Fibroblast of lung (primary cell): ENCODE results near the gene BTBD16.

Experiments
- EZH2 ChIP-seq: IDR thresholded peaks from 2 replicates; pipeline ENCODE4 v1.5.1; 2012; ENCODE audit warnings: low read length, control low read depth, mild to moderate bottlenecking; ENCODE audit errors: missing control alignments
- TF ChIP-seq, protein P1 (sequence below), 2 donors: IDR thresholded peaks in 1 of 2; conservative IDR thresholded peaks in 1 of 2; 1 replicate in 1 of 2; 2 replicates in 1 of 2; pipeline ENCODE4 v1.5.1; 2011 to 2012; ENCODE audit warnings: low read length in 2 of 2, control low read depth in 1 of 2, inconsistent platforms in 1 of 2, low read depth in 1 of 2, mild to moderate bottlenecking in 1 of 2

DNA sequence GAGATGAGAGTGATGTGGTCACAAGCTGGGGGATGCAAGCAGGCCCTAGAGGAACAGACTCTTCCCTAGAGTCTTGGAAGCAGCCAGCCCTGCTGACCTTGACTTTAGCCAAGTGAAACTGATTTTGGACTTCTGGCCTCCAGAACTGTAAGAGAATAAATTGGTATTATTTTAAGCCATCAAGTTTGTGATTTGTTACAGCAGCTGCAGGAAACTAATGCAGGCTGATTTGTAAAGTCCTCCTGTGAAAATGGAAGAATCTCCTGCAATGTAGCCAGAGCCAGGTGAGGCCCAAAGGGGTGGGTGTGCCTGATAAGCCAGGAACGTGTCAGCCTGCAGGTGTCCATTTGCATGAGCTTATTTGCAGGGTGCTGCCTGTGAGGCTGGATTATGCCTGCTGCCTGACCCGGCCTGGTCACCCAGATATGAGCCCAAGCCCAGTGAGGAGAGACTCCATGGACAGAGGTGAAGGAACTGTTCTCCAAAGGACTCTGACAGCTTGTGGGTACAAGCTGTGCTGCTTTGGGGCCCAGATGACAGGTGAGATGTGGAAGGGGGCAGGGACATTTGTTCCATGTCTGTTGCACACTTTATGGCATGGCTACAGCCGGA is 78.8 kb downstream of the BTBD16 start:
- TF ChIP-seq, protein P1, sequence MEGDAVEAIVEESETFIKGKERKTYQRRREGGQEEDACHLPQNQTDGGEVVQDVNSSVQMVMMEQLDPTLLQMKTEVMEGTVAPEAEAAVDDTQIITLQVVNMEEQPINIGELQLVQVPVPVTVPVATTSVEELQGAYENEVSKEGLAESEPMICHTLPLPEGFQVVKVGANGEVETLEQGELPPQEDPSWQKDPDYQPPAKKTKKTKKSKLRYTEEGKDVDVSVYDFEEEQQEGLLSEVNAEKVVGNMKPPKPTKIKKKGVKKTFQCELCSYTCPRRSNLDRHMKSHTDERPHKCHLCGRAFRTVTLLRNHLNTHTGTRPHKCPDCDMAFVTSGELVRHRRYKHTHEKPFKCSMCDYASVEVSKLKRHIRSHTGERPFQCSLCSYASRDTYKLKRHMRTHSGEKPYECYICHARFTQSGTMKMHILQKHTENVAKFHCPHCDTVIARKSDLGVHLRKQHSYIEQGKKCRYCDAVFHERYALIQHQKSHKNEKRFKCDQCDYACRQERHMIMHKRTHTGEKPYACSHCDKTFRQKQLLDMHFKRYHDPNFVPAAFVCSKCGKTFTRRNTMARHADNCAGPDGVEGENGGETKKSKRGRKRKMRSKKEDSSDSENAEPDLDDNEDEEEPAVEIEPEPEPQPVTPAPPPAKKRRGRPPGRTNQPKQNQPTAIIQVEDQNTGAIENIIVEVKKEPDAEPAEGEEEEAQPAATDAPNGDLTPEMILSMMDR (conservative IDR thresholded peaks at IDR 0.05 in 1 of 2, IDR thresholded peaks at IDR 0.05 in 1 of 2; ENCODE audit: low read depth in 1 of 2, low read length in 2 of 2): no peak
- no peak for TF ChIP-seq EZH2
